Endothelial cell (in vitro differentiated cells): ENCODE measurements around the gene MORC1. TPM values are rescaled to one million over a fixed set of nuclear protein-coding genes. Genes with fewer than 3 reads are reported as not detected.
"Not testable (repeated sequence)": the region's sequence is repeated elsewhere in the genome, so short reads cannot be mapped to it uniquely, and the experiment has no call there.

Experiments used
- DNase-seq: peaks from one replicate; pipeline ENCODE4 v3.0.0; 2021; ENCODE audit warnings: low spot score
- H3K27ac Mint-ChIP-seq: one replicate; pipeline ENCODE4 v1.8.0; 2021; ENCODE audit warnings: mixed read lengths, inconsistent platforms; ENCODE audit not compliant: unreplicated experiment
- H3K27me3 Mint-ChIP-seq: one replicate; pipeline ENCODE4 v1.8.0; 2021; ENCODE audit warnings: mild to moderate bottlenecking, moderate library complexity, mixed read lengths, inconsistent platforms; ENCODE audit not compliant: unreplicated experiment
- H3K36me3 Mint-ChIP-seq: one replicate; pipeline ENCODE4 v1.8.0; 2021; ENCODE audit warnings: mild to moderate bottlenecking, low read depth, mixed read lengths, inconsistent platforms; ENCODE audit not compliant: unreplicated experiment
- H3K4me1 Mint-ChIP-seq: one replicate; pipeline ENCODE4 v1.8.0; 2021; ENCODE audit warnings: mild to moderate bottlenecking, mixed read lengths, inconsistent platforms; ENCODE audit not compliant: unreplicated experiment
- H3K4me3 Mint-ChIP-seq: one replicate; pipeline ENCODE4 v1.8.0; 2021; ENCODE audit warnings: mild to moderate bottlenecking, mixed read lengths, inconsistent platforms; ENCODE audit not compliant: unreplicated experiment
- H3K9me3 Mint-ChIP-seq: one replicate; pipeline ENCODE4 v1.8.0; 2021; ENCODE audit warnings: mixed read lengths, inconsistent platforms; ENCODE audit not compliant: unreplicated experiment
- total RNA-seq: library from RNA; stranded (reverse); fragmentation: NEBNext Ultra II Directional; extraction: Animal tissue kit (Norgen Biotek cat#: 25700); gene quantifications from one replicate; pipeline ENCODE4 v1.2.1, GENCODE V29; 2021; ENCODE audit not compliant: unreplicated experiment
- TF ChIP-seq, protein P1 (sequence below): fragments of 200-600 bp; sonication (generic); IDR thresholded peaks from one replicate; pipeline ENCODE4 v1.5.0; 2021; ENCODE audit warnings: antibody characterized with exemption; ENCODE audit not compliant: unreplicated experiment

Gene MORC1
- total RNA-seq, 1 donor from 2014 or later, result 0.10 TPM

DNA sequence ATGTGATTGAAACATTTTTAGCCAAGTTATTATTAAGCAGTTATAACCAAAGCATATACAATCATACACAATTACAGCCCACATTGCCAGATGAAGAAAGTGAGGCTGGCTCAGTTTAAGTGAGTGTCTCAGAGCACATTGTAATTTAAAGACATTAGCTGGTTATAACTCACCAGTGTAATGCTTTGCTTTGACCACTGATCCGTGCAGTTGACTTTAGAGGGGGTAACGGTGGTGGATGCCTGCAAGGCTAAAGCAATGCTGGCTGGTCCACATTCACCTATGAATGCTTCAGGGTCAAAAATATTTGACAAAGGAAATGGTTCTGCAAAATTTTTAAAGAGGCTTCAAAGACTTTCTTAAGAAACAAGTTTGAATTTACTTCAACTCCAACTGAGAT lies 19.8 kb upstream of the MORC1 start:
- H3K36me3 Mint-ChIP-seq, result no peaks in the 10 kb centered on the region
- no peaks in the 10 kb centered on the region for H3K27me3 Mint-ChIP-seq
- peaks cover 6% of the 10 kb centered on the region for H3K4me1 Mint-ChIP-seq
- DNase-seq, result no peak
- TF ChIP-seq, protein P1, sequence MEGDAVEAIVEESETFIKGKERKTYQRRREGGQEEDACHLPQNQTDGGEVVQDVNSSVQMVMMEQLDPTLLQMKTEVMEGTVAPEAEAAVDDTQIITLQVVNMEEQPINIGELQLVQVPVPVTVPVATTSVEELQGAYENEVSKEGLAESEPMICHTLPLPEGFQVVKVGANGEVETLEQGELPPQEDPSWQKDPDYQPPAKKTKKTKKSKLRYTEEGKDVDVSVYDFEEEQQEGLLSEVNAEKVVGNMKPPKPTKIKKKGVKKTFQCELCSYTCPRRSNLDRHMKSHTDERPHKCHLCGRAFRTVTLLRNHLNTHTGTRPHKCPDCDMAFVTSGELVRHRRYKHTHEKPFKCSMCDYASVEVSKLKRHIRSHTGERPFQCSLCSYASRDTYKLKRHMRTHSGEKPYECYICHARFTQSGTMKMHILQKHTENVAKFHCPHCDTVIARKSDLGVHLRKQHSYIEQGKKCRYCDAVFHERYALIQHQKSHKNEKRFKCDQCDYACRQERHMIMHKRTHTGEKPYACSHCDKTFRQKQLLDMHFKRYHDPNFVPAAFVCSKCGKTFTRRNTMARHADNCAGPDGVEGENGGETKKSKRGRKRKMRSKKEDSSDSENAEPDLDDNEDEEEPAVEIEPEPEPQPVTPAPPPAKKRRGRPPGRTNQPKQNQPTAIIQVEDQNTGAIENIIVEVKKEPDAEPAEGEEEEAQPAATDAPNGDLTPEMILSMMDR, result no peak
- no peaks in the 10 kb centered on the region for H3K9me3 Mint-ChIP-seq
- no peak overlapping the region for H3K27ac Mint-ChIP-seq
- H3K4me3 Mint-ChIP-seq, result no peak overlapping the region

DNA sequence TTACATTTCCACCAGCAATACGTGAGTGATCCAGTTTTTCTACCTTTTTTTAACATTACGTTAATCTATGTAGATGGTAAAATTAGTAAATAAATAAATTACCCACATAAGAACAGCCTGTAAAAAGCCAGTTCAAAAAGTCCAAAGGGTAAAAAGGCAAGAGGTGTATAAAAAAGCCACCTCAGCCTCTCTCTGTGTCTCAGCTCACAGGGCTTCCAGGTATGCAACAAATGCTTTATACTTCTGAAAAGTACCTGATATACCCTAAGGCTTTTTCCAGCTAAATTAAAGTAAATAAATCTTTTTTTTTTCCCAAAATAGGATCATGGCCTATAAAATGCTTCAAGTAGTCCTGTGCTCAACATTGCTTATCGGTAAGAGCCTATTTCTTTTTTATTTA lies 18.6 kb upstream of the MORC1 start, which contains the start of gene C3orf85:
Gene C3orf85 (plus strand): TSS at position 197 of the 400 bp plus-strand sequence. CDS start 129 bp downstream, at position 326.
- Mint-ChIP-seq H3K27me3 (no peaks in the 10 kb centered on the region), H3K27ac (no peak within 1 kb of the TSS)
- DNase-seq, result no peak

GRCh38 chr3:109133474-109133816 lies 15.5 kb upstream of the MORC1 start:
- not testable (repeated sequence) for H3K4me3 Mint-ChIP-seq, H3K9me3 Mint-ChIP-seq, H3K36me3 Mint-ChIP-seq, H3K27ac Mint-ChIP-seq, DNase-seq, H3K4me1 Mint-ChIP-seq, H3K27me3 Mint-ChIP-seq

More for the DNA sequence above, 18.6 kb upstream of the MORC1 start, which contains the start of gene C3orf85:
- TF ChIP-seq, protein P1, result no peak
- Mint-ChIP-seq H3K36me3 (no peaks in the 10 kb centered on the region), H3K4me1 (peaks cover 6% of the 10 kb centered on the region), H3K9me3 (no peaks in the 10 kb centered on the region), H3K4me3 (no peak within 1 kb of the TSS)

DNA sequence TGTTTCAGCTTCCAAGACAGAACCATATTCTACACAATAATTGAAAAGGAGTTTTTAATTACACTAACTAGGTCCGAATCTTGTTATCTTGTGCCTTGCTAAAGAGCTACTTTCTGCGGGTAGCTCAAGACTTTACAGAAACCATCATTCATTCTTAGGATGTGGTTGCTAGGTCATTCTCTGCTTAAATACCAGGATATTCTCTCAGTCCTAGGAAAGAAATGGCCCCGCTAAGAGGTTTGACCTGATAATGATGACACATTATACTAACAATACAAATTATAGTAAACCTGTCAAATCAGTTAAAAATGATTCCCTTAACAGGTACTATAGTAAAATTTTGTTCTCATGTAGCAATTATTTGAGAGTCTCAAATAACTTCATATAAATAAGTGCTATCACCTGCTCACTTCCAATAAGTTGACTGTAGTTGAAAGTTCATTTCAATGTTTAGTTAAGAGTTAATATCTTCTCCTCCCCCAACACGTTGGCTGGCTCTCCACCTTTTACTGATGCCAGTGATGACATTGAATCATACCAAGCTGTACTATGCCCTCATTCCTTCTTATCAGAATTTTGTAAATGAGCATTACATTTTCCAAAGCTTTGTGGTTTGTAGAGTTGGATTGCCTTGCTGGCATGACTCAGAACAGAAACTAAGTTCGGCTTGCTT lies 15.0 kb upstream of the MORC1 start:
- no peaks in the 10 kb centered on the region for H3K36me3 Mint-ChIP-seq
- no peaks in the 10 kb centered on the region for H3K27me3 Mint-ChIP-seq
- H3K9me3 Mint-ChIP-seq, result no peaks in the 10 kb centered on the region
- TF ChIP-seq, protein P1, result no peak
- no peak for DNase-seq
- H3K27ac Mint-ChIP-seq, result no peak overlapping the region
- no peaks in the 10 kb centered on the region for H3K4me1 Mint-ChIP-seq
- H3K4me3 Mint-ChIP-seq, result no peak overlapping the region

- Mint-ChIP-seq H3K4me1 (no peaks in the 10 kb centered on the region), H3K27me3 (no peaks in the 10 kb centered on the region), H3K4me3 (no peak overlapping the region), H3K9me3 (no peaks in the 10 kb centered on the region), H3K27ac (no peak overlapping the region), H3K36me3 (no peaks in the 10 kb centered on the region)
- TF ChIP-seq, protein P1, result no peak
- DNase-seq, result no peak
These were observed 13.3 kb upstream of the MORC1 start for GRCh38 chr3:109131276-109131675.
